Measurements from ENCODE around the gene PANX2.
"Not testable (repeated sequence)": the region's sequence is repeated elsewhere in the genome, so short reads cannot be mapped to it uniquely, and the experiment has no call there.

PANX2 gene

GRCh38 chr22:50200461-50201190 lies 30.1 kb downstream of the PANX2 start, which contains the start of gene SELENOO:
SELENOO (plus strand) TSS chr22:50201011; CDS start chr22:50201037, 26 bp downstream.
- peaks cover 29% of the 10 kb centered on the region for H3K36me3 Mint-ChIP-seq
- H3K27me3 Mint-ChIP-seq, result no peaks in the 10 kb centered on the region
- H3K4me3 Mint-ChIP-seq, result peak within 1 kb of the TSS; percentile 87
- CTCF ChIA-PET, result no interaction called here
- H3K9me3 Mint-ChIP-seq, result no peaks in the 10 kb centered on the region
- peaks cover 30% of the 10 kb centered on the region for H3K4me1 Mint-ChIP-seq
- peak within 1 kb of the TSS; percentile 75 for H3K27ac Mint-ChIP-seq
- peak; percentile 94 for DNase-seq

GRCh38 chr22:50201191-50202129 lies 30.9 kb downstream of the PANX2 start:
- H3K9me3 Mint-ChIP-seq, result no peaks in the 10 kb centered on the region
- CTCF ChIA-PET, result interaction anchor here (1.3 kb wide), 1 partner anchor 10 kb away, joined by 5 read pairs; no protein-coding TSS in a partner anchor

GRCh38 chr22:50202130-50202666 lies 31.7 kb downstream of the PANX2 start:
- peak overlapping the region; percentile 75 for H3K27ac Mint-ChIP-seq
- no peaks in the 10 kb centered on the region for H3K27me3 Mint-ChIP-seq
- H3K36me3 Mint-ChIP-seq, result peaks cover 33% of the 10 kb centered on the region
- DNase-seq, result no peak
- CTCF ChIA-PET, result interaction anchor here (1.3 kb wide), 1 partner anchor 9 kb away, joined by 5 read pairs; no protein-coding TSS in a partner anchor
- no peaks in the 10 kb centered on the region for H3K9me3 Mint-ChIP-seq
- peak overlapping the region; percentile 87 for H3K4me3 Mint-ChIP-seq
- H3K4me1 Mint-ChIP-seq, result peaks cover 30% of the 10 kb centered on the region

More at GRCh38 chr22:50201191-50202129, 30.9 kb downstream of the PANX2 start:
- peak overlapping the region; percentile 75 for H3K27ac Mint-ChIP-seq
- H3K4me3 Mint-ChIP-seq, result peak overlapping the region; percentile 87
- peaks cover 30% of the 10 kb centered on the region for H3K4me1 Mint-ChIP-seq
- DNase-seq, result peak; percentile 42
- peaks cover 32% of the 10 kb centered on the region for H3K36me3 Mint-ChIP-seq
- H3K27me3 Mint-ChIP-seq, result no peaks in the 10 kb centered on the region

GRCh38 chr22:50203288-50203687 lies 32.8 kb downstream of the PANX2 start:
- no peak overlapping the region for H3K4me3 Mint-ChIP-seq
- CTCF ChIA-PET, result interaction anchor here (1.0 kb wide), 1 partner anchor 55 kb away, joined by 4 read pairs; no protein-coding TSS in a partner anchor
- peaks cover 30% of the 10 kb centered on the region for H3K4me1 Mint-ChIP-seq

GRCh38 chr22:50204571-50204970 lies 34.0 kb downstream of the PANX2 start:
- peaks cover 35% of the 10 kb centered on the region for H3K36me3 Mint-ChIP-seq
- peaks cover 27% of the 10 kb centered on the region for H3K4me1 Mint-ChIP-seq
- H3K27me3 Mint-ChIP-seq, result no peaks in the 10 kb centered on the region
- DNase-seq, result no peak
- CTCF ChIA-PET, result no interaction called here
- no peak overlapping the region for H3K4me3 Mint-ChIP-seq
- no peak overlapping the region for H3K27ac Mint-ChIP-seq
- no peaks in the 10 kb centered on the region for H3K9me3 Mint-ChIP-seq

More at GRCh38 chr22:50203288-50203687, 32.8 kb downstream of the PANX2 start:
- Mint-ChIP-seq H3K27me3 (no peaks in the 10 kb centered on the region), H3K9me3 (no peaks in the 10 kb centered on the region), H3K36me3 (peaks cover 35% of the 10 kb centered on the region), H3K27ac (no peak overlapping the region)
- no peak for DNase-seq

GRCh38 chr22:50204998-50205397 lies 34.5 kb downstream of the PANX2 start:
- H3K4me3 Mint-ChIP-seq, H3K27ac Mint-ChIP-seq: not testable (repeated sequence)

GRCh38 chr22:50205781-50206569 lies 35.4 kb downstream of the PANX2 start:
- Mint-ChIP-seq H3K27ac (no peak overlapping the region), H3K36me3 (peaks cover 37% of the 10 kb centered on the region), H3K4me1 (peaks cover 29% of the 10 kb centered on the region), H3K27me3 (no peaks in the 10 kb centered on the region), H3K4me3 (no peak overlapping the region), H3K9me3 (no peaks in the 10 kb centered on the region)
- DNase-seq, result no peak
- CTCF ChIA-PET, result interaction anchor here (0.6 to 0.9 kb wide), 2 partner anchors 55 to 252 kb away, joined by 3 to 4 read pairs; partner anchors contain the start of gene MAPK12

More at GRCh38 chr22:50204998-50205397, 34.5 kb downstream of the PANX2 start:
- not testable (repeated sequence) for H3K9me3 Mint-ChIP-seq, H3K27me3 Mint-ChIP-seq, DNase-seq
- Mint-ChIP-seq H3K36me3 (peaks cover 36% of the 10 kb centered on the region), H3K4me1 (peaks cover 29% of the 10 kb centered on the region)
- CTCF ChIA-PET, result interaction anchor here (0.6 kb wide), 1 partner anchor 253 kb away, joined by 4 read pairs; no protein-coding TSS in a partner anchor

GRCh38 chr22:50206599-50206998 lies 36.1 kb downstream of the PANX2 start:
- CTCF ChIA-PET, result interaction anchor here (0.9 kb wide), 1 partner anchor 54 kb away, joined by 3 read pairs; the partner anchor contains the start of gene MAPK12
- no peak overlapping the region for H3K27ac Mint-ChIP-seq
- DNase-seq, result no peak
- peaks cover 29% of the 10 kb centered on the region for H3K4me1 Mint-ChIP-seq
- no peak overlapping the region for H3K4me3 Mint-ChIP-seq
- no peaks in the 10 kb centered on the region for H3K27me3 Mint-ChIP-seq
- H3K9me3 Mint-ChIP-seq, result no peaks in the 10 kb centered on the region
- peaks cover 37% of the 10 kb centered on the region for H3K36me3 Mint-ChIP-seq

GRCh38 chr22:50207383-50208140 lies 37.0 kb downstream of the PANX2 start:
- peaks cover 37% of the 10 kb centered on the region for H3K36me3 Mint-ChIP-seq
- CTCF ChIA-PET, result interaction anchor here (1.3 to 2.1 kb wide), 4 partner anchors 13 to 63 kb away, joined by 4 to 14 read pairs (median 6); no protein-coding TSS in a partner anchor
- H3K4me1 Mint-ChIP-seq, result peaks cover 22% of the 10 kb centered on the region
- no peak overlapping the region for H3K4me3 Mint-ChIP-seq
- DNase-seq, result no peak
- no peak overlapping the region for H3K27ac Mint-ChIP-seq
- no peaks in the 10 kb centered on the region for H3K9me3 Mint-ChIP-seq
- H3K27me3 Mint-ChIP-seq, result no peaks in the 10 kb centered on the region

GRCh38 chr22:50208430-50208938 lies 38.0 kb downstream of the PANX2 start:
- DNase-seq, result no peak
- H3K27me3 Mint-ChIP-seq, result no peaks in the 10 kb centered on the region
- peaks cover 38% of the 10 kb centered on the region for H3K36me3 Mint-ChIP-seq
- no peak overlapping the region for H3K27ac Mint-ChIP-seq
- peaks cover 15% of the 10 kb centered on the region for H3K4me1 Mint-ChIP-seq
- no peaks in the 10 kb centered on the region for H3K9me3 Mint-ChIP-seq
- CTCF ChIA-PET, result interaction anchor here (0.6 to 2.1 kb wide), 6 partner anchors 10 to 91 kb away, joined by 3 to 14 read pairs (median 5); no protein-coding TSS in a partner anchor
- H3K4me3 Mint-ChIP-seq, result no peak overlapping the region

GRCh38 chr22:50208939-50209892 lies 38.7 kb downstream of the PANX2 start:
- Mint-ChIP-seq H3K27ac (no peak overlapping the region), H3K36me3 (peaks cover 37% of the 10 kb centered on the region), H3K9me3 (no peaks in the 10 kb centered on the region), H3K27me3 (no peaks in the 10 kb centered on the region), H3K4me1 (peaks cover 11% of the 10 kb centered on the region), H3K4me3 (no peak overlapping the region)
- CTCF ChIA-PET, result interaction anchor here (0.6 to 2.1 kb wide), 5 partner anchors 9 to 92 kb away, joined by 3 to 14 read pairs (median 4); no protein-coding TSS in a partner anchor
- DNase-seq, result no peak
